CD4-positive, alpha-beta T cell treated with Interferon gamma for 1 hour (primary cell): ENCODE measurements around the gene CUL9.
A peak's percentile ranks its signal among the peaks of the same experiment; 100 is the strongest.

Experiments
- DNase-seq: peaks from one replicate; pipeline ENCODE4 v3.0.0-alpha.2; 2020

The CUL9 gene

DNA sequence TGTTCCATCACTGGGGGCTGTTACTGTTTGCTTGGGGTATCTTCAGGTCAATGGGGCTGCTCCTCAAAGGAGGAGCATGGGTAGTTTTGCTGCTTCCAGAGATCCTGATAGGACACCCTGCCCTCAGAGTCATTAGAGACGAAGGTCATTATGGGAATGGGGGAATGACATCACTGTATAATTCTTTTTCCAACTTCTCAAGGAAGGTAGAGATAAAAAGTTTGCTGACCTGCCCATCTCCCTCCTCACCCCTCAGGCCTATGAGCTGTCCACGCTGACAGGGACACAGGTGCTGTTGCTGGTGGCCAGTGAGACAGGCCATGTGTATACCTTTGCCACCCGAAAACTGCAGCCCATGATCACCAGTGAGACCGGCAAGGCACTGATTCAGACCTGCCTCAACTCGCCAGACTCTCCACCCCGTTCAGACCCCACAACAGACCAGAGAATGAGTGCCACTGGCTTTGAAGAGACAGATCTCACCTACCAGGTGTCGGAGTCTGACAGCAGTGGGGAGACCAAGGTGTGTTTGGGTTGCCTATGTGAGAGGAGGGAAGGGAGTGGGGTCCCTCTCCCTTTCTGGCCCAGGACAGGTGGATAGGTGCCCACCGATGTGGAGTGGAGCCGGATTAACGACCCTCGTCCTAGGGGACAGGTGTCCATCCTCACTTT, 8.3 kb upstream of the CUL9 start:
- DNase-seq, result no peak

DNA sequence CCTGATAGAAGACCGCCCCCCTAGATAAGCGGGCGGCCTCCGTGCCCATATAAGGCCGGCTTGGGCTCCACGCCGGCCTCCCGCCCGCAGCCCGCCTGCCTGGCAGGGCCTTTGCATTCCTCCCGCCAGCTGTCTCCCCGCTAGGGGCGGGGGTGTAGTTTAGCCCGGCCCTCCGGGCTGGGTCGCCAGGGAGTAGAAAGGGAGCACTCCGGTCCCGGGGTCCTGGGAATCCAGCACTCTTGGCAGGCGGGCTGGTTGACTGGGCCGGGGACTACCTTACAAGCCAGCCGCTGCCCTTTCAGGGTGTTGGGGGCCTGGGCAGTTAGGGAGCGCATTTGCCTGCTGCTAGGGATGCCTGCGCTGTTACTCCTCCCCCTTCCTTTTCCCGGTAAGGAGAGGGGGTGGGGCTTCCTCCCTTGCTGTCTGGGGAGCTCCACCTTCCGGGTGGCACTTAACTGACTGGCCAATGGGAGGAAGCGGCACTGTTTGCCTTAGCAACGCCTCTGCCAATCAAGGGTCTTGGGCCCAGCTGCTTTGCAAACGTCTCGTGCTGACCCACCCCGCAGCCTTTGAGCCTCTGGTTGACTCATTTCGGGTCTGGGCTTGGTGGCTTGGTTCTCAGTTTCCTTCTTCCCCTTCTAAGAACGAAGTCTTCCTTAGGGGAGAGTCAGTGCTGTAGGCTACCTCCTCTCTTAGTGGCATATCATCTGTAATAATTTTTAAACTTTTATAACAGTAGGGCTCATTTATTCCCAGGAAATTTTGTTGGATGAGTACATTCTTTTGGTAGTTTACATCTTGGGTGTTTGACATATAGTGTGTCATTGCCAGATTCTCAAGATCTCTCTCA, 7.5 kb upstream of the CUL9 start:
- DNase-seq, result peak; percentile 98

DNA sequence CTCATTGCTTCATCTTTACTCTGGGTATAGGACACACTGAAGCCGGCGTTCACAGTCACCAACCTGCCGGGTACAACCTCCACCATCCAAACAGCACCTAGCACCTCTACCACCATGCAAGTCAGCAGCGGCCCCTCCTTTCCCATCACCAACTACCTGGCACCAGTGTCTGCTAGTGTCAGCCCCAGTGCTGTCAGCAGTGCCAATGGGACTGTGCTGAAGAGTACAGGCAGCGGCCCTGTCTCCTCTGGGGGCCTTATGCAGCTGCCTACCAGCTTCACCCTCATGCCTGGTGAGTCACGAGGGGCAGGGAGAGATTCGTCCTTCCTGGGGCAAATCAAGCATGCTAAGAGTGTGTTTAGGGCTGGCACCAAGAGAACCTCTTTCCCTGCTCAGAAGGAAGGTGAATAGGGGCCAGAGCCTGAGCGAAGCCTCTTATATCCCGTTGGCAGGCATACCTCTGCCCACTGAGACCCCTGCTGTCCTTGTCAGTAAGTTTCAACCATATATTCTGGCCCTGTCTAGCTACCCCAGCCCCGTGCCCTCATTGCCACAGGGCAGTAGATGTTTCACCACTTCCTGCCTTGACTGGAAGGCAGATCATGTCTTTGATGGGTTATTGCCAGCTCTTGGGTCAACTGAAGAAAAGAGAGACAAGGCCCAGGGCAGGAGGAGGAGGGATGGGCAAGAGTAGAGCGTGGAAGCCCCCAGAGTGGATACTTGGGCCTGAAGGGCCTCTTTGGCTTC, 6.1 kb upstream of the CUL9 start:
- no peak for DNase-seq

DNA sequence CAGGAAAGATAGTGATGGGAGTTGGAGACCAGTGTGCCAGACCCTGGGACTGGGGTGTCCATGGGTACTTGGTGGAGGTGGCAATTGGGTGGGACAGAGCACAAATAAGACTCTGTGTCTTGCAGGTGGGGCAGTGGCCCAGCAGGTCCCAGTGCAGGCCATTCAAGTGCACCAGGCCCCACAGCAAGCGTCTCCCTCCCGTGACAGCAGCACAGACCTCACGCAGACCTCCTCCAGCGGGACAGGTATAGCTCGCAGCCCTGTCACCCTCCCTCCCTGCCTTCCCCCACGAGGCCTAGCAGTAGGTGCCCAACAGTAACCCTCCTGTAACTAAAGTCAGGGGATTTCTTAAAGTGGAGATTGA, 5.6 kb upstream of the CUL9 start:
- DNase-seq, result no peak

DNA sequence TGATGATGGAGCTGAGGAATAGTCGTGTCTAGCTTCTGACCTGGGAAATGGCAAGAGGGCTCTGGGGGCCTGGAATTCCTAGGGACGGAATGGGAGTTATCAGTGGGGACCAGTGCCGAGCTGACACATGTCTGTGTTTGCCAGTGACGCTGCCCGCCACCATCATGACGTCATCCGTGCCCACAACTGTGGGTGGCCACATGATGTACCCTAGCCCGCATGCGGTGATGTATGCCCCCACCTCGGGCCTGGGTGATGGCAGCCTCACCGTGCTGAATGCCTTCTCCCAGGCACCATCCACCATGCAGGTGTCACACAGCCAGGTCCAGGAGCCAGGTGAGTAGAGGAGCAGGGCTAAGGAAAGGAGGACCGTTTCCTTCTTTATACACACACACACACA, 3.8 kb upstream of the CUL9 start:
- DNase-seq, result no peak

DNA sequence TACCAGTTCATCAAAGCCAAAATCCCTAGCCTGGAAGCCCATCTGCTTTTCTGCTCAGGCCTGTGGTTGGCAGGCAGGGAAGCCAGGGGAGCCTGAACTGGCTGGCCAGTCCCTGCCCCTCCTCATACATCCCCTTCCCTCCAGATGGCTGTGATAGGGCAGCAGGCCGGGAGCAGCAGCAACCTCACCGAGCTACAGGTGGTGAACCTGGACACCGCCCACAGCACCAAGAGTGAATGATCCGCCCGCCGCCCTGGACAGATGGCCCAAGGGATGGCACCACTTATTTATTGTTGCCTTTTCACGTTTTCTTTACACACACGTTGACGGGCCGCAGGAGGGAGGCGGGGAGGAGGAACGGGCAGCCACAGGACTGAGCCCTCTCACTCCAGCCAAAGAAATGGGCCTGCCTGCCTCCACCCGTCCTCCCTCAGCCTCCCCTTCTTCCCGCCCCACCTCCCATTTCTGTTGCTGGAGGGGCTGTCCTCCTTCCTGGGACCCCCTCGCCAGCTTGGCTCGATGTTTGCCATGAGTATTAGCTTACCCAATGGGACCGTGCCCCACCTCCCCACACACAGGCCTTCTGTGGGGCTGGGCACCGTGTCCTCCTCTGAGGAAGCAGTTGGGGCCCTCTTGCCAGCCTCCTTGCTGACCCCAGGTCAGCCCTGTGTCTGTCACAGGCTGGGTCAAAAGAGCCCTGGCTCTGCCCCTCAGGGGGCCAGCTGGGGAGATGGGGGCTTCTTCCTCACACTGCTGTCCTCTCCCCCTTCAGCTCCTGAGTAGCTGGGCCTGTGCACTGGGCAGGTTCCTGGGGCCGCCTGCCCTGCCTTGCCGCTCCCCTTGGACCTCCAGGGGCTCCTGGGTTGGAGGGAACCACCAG, 2.8 kb upstream of the CUL9 start:
- DNase-seq, result no peak

DNA sequence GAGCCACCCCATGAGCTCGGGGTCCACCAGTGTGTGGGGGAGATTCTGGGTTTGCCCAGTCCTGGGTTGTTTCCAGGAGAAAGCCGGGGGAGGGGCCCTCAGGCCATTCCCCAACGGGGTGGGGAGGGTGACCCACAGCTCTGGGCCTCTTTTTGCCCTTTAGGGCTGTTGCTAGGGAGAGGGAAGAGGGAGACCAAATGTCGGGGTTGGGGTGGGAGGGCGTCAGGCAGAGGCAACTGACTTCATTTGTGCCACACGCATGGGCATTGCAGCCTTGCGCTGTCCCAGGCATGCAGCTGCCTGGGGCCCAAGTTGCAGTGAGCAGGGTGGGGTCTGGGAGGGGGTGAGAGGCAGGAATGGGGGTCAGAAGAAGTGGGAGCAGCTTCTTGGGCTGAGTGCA, 1.9 kb upstream of the CUL9 start:
- no peak for DNase-seq

DNA sequence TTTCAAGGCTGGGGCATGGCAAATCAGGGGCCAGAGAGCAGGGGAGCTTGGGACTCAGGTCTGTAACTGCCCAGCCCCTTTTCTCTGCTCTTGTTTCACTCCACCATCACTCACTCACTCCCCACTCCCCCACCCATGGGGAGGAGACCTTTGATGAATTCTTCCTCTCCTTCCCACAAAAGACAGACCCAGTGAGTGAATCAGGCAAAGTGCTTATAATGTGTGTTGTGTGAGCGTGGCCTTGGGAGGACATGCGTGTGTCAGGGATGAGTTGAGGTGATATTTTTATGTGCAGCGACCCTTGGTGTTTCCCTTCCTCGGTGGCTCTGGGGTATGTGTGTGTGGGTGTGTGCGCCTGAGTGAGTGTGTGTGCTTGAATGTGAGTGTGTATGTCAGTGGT, 1.0 kb upstream of the CUL9 start:
- DNase-seq, result no peak

DNA sequence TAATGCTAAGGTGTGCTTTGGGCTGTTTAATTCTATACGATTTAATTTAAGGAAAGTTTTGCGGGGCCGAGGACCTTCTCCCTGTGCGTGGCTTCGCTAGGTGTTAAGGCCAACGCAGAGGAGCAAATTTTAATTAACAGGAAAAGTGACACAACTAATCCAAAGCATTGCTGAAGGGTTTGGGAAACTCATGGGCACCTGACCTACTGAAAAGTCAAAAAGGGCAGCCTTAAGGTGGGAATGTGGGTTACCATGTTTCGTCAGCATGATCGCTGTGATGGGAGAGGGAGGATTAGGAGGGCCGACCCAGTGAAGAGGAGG, 415 bp upstream of the CUL9 start:
- no peak for DNase-seq

DNA sequence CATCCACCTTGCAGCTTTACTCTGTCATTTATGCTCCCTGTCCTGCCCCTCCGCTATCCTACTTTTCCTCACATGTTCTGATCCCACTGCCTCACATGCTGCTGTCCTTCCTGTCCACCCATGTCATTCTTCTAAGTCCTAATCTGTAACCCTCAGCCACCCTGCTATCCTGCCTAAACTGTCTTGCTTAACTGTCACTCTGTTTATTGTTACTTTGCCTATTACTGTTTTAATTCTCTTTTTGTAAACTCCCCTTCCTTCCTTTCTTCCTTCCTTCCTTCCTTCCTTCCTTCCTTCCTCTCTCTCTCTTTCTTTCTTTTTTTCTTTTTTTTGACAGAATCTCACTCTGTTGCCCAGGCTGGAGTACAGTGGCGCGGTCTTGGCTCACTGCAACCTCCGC, 1.4 kb downstream of the CUL9 start:
- no peak for DNase-seq

DNA sequence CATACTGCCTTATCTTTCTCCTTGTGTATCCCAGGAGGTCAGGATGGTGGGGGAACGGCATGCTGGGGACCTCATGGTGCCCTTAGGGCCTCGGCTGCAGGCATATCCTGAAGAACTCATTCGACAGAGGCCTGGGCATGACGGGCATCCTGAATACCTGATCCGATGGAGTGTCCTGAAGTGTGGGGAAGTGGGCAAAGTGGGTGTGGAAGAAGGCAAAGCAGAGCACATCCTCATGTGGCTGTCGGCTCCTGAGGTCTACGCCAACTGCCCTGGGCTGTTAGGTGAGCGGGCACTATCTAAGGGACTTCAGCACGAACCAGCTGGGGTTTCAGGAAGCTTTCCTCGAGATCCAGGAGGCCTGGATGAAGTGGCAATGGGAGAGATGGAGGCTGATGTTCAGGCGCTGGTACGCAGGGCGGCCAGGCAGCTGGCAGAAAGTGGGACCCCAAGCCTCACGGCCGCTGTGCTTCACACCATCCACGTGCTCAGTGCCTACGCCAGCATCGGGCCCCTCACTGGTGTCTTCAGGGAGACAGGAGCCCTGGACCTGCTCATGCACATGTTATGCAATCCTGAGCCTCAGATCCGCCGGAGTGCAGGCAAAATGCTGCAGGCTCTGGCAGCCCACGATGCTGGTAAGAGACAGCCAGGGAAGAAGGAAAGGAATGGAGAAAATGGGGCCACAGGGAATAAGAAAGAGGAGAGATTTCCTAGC, 2.4 kb downstream of the CUL9 start:
- DNase-seq, result no peak

DNA sequence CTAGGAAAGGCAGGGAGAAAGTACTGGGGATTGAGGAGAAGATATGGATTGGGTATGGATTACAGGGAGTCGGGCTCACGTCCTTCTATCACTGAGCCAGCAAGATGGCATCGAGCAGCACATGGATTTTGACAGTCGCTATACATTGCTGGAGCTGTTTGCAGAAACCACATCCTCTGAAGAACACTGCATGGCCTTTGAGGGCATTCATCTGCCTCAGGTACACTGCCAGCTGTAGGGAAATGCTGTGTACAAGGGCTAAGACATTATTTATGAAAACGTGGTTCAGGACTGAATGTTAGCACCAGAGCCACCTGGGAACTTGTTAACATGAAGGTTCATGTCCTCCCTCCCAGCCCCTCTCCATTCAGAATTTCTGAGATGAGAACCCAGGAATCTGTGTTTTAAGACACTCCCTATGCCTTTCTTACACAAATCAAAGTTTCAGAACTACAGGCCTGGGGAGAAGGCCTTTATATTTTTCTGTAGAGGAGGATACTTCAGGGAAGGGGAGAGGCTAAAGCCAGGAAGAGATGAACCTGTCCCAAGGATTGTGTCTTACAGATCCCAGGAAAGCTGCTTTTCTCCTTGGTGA, 3.5 kb downstream of the CUL9 start:
- no peak for DNase-seq

DNA sequence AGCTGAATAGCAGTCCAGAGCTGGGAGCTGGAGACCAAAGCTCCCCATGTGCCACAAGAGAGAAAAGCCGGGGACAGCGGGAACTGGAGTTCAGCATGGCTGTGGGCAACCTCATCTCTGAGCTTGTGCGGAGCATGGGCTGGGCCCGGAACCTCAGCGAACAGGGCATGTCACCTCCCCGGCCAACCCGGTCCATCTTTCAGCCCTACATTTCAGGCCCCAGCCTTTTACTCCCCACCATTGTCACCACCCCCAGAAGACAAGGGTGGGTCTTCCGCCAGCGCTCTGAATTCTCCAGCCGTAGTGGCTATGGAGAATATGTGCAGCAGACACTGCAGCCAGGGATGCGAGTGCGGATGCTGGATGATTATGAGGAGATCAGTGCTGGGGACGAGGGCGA, 4.0 kb downstream of the CUL9 start:
- DNase-seq, result no peak

DNA sequence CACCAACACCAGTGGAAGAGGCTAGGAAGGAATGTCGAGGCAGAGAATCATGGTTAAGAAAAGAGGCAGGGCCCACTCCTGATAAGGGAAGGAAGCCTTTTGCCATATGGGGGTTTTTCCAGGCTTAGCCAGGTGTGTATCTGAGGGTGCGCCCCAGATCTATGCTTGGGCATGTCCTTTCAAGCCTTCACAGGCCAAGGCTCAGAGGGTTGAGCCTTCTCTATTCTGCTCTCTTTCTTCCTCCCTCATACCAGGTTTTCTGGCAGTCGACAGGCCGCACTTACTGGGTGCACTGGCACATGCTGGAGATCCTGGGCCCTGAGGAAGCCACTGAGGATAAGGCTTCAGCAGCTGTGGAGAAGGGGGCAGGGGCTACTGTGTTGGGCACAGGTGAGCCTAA, 4.7 kb downstream of the CUL9 start:
- DNase-seq, result no peak

DNA sequence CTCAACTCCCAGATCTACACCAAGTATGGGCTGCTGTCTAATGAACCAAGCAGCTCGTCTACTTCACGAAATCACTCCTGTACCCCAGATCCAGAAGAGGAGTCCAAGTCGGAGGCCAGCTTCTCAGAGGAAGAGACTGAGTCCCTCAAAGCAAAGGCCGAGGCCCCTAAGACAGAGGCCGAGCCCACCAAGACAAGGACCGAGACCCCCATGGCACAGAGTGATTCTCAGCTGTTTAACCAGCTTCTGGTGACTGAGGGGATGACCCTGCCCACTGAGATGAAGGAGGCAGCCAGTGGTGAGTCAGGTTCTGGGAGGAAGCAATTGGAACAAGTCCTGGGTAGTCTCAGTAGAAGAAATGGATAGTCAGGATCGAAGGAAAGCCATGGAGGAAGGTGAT, 5.8 kb downstream of the CUL9 start:
- no peak for DNase-seq

DNA sequence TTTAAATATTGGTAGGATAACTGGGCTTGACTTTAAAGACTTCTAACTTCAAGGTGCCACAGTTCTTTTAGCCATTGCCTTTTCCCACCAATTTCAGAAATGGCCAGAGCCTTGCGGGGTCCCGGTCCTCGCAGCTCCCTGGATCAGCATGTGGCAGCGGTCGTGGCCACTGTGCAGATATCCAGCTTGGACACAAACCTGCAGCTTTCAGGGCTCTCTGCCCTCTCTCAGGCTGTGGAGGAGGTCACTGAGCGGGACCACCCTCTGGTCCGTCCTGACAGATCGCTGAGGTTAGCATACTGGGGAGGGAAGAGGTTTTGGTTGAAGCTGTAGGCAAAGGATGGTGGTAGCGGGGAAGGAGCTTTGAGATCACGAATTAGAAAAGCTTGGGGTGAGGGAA, 6.4 kb downstream of the CUL9 start:
- no peak for DNase-seq

DNA sequence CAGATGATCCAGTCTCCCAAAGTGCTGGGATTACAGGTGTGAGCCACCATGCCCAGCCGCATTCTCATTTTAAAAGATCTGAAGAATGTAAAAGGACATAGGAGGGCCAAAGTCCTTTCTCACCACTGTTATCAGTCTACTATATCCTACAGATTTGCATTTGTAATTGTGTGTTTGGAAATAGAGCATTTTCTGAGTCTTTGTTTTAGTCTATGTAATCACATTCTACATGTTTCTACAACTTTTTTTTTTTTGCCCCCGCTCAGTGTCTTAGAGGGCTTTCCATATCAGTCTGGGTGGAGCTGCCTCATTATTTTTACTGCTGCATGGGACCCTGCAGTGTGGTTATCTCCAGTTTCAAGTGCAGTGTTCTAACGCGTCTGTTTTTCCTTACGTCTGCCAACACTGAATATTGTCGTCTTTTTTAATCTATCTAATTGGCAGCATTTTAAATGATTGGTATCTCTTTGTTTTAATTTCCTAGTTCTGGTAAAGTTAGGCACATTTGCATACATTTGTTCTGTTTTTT, 7.8 kb downstream of the CUL9 start:
- DNase-seq, result no peak

DNA sequence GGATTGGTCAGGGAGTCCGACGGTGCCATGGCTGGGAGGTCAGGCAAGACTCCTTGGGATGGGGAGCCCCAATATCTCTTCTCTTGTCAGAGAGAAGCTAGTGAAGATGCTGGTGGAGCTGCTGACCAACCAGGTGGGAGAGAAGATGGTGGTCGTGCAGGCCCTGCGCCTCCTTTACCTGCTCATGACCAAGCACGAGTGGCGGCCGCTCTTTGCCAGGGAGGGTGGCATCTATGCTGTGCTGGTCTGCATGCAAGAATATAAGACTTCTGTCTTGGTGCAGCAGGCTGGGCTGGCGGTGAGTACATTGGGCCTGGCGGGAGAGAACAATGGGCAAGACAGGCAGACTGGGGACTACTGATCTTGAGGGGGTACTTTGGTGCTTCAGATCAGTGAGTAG, 10.9 kb downstream of the CUL9 start:
- DNase-seq, result no peak

DNA sequence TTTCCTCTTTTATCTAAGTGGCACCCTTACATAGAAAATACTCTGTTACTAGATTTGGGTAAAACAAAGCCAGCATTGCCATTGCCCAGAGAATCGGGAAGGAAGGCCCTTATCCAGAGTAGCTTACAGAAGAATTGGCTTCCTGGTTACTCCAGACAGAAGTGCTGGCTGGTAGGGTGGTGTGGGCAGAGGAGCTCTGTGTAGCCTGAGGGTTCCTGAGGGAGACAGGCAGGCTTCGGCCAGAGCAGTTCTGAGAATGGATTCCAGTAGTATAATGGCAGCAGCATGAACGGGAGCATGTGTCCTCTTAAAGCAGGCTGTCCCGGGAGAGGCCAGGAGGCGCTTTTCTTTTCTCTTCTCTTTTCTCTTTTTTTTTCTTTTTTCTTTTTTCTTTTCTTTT, 11.9 kb downstream of the CUL9 start:
- DNase-seq, result no peak

DNA sequence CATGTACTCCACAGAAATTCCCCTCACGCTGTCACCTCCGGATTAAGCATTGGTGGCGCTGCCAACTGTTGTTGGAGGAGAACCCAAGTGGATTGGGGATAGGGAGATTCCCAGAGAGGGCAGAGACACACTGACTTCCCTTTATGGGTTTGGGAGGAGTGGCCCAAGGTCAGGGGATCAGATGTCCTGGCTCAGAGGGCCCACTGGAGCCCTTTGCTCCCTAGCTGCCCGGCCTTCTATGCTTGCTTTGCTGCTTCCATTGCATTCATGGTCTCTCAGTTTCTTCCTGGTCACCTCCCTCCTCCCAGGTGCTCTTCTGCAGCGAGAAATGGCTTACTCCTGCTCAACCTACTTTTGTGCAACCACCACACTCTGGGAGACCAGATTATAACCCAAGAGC, 14.3 kb downstream of the CUL9 start:
- DNase-seq, result no peak

DNA sequence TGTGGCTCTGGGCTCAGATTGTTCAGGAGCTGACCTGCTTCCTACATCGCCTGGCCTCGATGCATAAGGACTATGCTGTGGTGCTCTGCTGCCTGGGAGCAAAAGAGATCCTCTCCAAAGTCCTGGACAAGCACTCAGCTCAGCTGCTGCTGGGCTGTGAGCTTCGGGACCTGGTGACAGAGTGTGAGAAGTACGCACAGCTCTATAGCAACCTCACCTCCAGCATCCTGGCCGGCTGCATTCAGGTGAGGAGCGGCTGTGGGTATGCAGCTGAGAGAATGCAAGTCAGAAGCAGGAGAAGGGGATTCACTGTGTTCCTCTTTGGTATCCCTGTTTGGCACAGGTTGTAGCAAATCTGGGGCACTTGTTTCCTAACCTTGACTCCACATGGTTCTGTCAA, 17.9 kb downstream of the CUL9 start:
- no peak for DNase-seq

DNA sequence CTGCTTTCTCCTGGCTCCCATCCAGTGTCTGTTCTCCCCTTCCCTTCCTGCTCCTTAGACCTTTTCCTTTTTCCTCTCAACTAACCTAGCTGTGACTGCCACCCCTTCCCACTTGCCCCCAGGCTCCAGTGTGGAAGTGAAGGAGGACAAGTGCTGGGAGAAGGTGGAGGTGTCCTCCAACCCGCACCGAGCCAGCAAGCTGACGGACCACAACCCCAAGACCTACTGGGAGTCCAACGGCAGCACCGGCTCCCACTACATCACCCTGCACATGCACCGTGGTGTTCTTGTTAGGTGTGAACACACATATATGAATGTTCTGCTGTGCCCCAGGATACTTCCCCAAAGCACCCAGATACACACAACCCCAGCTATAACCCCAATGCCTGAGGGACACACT, 18.5 kb downstream of the CUL9 start:
- DNase-seq, result no peak
